HFF-Myc (cell line): ENCODE measurements around the gene RBSN.

ENCODE experiments used
- DNase-seq: peaks from one replicate; pipeline ENCODE4 v3.0.0-alpha.2; 2011; ENCODE audit warnings: low read depth; ENCODE audit errors: extremely low read depth
- H3K4me3 ChIP-seq: replicated peaks from 2 replicates; pipeline ENCODE4 v1.5.1; 2011; ENCODE audit warnings: low read depth, mild to moderate bottlenecking, control low read depth, low read length
- TF ChIP-seq, protein P1 (sequence below): IDR thresholded peaks from 2 replicates; pipeline ENCODE4 v1.5.1; 2012; ENCODE audit warnings: mild to moderate bottlenecking, low read depth, low read length, control low read depth; ENCODE audit errors: missing control alignments

The RBSN gene

DNA sequence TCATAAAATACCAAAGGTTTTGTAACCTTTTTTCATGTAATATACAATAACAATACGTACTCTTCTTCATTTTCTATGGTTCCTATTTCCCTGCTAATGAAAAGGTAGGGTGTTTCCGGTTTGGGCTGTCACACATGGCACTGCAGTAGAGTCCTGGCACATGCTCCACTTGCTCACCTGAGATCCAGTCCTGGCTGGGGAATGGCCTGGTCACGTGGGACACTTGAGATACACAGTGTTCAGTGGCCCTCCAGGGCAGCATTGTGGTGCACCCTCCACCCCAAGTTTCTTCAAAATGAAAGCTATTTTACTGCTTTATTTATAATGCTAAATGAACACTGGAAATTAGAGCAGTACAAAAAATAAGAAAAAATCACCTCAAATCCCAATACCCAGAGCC lies 57.0 kb downstream of the RBSN start:
- TF ChIP-seq, protein P1, sequence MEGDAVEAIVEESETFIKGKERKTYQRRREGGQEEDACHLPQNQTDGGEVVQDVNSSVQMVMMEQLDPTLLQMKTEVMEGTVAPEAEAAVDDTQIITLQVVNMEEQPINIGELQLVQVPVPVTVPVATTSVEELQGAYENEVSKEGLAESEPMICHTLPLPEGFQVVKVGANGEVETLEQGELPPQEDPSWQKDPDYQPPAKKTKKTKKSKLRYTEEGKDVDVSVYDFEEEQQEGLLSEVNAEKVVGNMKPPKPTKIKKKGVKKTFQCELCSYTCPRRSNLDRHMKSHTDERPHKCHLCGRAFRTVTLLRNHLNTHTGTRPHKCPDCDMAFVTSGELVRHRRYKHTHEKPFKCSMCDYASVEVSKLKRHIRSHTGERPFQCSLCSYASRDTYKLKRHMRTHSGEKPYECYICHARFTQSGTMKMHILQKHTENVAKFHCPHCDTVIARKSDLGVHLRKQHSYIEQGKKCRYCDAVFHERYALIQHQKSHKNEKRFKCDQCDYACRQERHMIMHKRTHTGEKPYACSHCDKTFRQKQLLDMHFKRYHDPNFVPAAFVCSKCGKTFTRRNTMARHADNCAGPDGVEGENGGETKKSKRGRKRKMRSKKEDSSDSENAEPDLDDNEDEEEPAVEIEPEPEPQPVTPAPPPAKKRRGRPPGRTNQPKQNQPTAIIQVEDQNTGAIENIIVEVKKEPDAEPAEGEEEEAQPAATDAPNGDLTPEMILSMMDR, result no peak
- no peak overlapping the region for H3K4me3 ChIP-seq
- DNase-seq, result no peak

DNA sequence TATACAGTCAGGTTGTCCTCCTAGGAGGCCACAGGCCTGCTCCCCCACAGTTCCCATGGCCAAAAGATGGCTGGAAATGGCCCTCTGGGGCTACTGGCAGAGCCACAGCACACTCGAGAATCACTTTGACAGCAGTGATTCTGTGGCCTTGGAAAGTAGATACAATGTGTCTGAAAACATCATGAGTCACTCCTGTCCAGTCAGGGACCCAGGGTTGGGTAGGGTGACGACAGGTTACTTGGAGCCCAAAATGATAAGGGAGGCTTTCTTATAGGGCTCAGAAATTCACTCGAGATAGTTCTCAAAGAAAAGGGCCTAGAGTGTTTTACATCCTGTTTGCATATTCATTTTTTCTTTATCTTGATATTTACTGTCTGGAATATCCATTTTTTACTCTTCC lies 58.1 kb downstream of the RBSN start:
- TF ChIP-seq, protein P1, result no peak
- no peak overlapping the region for H3K4me3 ChIP-seq
- DNase-seq, result no peak

DNA sequence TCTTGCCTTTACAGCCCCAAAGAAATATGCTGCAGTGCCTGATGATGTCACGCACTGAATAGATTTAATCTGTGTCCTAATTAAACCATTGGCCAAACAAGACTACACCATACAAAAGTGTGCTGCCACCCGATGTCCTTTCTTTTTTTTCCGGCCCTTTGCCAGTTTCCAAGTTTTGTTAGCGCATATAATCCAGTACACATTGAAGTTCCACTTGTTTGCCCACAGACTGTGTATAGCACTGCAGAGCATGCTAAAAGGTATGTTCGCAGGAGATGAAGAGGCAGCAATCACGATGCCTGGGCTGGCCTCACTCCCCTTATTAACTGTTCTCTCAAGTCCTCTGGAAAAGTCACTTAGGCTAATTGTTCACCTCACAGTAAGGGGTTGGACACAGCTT lies 60.6 kb downstream of the RBSN start:
- no peak overlapping the region for H3K4me3 ChIP-seq
- no peak for DNase-seq
- TF ChIP-seq, protein P1, result no peak

DNA sequence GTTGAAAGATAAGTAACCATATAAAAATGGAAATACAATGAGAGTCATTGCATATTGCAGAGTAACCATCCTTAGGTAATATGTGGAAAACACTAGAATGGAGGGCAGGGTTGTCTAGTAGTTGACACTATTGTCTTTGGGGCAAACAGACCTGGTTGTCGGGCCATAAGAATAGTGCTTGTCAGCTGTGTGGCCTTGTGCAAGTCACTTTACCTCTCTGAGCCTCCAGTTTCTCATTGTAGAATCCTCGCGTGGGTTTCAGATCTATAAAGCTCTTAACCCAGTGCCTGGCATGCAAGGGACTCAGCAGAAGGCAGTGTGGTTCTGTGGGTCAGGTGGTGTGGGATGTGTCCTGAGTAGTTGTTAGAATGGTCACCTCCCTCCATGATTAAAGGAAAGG lies 65.8 kb downstream of the RBSN start:
- TF ChIP-seq, protein P1, result no peak
- no peak for DNase-seq
- H3K4me3 ChIP-seq, result no peak overlapping the region

DNA sequence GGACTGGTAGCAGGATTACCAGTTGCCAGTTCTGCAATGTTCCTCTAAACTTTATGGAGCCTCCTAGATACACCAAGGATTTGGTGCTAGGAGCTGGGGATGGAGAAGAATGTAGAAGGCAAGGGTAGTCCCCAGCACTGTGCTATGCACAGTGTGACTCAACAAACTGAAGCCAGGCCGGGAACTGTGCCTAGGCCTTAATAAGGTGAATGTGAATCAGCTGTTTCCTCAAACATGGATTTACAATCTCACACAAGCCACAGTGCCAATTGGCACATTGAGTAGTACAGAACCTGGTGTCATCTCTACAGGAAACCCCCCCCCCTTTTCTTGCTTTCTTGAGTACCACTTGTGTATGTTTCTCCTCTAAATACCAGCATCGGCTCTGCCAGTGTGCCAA lies 66.3 kb downstream of the RBSN start:
- TF ChIP-seq, protein P1, result no peak
- no peak overlapping the region for H3K4me3 ChIP-seq
- no peak for DNase-seq

DNA sequence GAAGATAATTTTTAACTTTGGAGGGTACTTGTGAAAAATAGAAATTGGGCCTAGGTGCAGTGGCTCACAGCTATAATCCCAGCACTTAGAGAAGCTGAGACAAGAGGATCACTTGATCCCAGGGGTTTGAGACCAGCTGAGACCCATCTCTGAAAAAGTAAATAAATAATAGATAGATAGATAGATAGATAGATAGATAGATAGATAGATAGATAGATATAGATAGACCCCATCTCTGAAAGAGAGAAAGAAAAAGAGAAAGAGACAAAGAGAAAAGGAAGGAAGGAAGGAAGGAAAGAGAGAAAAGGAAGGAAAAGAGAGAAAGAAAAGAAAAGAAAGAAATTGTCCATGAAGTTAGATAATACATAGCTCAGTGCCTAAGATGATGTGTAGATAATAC lies 69.3 kb downstream of the RBSN start:
- TF ChIP-seq, protein P1, result no peak
- H3K4me3 ChIP-seq, result no peak overlapping the region
- DNase-seq, result no peak

DNA sequence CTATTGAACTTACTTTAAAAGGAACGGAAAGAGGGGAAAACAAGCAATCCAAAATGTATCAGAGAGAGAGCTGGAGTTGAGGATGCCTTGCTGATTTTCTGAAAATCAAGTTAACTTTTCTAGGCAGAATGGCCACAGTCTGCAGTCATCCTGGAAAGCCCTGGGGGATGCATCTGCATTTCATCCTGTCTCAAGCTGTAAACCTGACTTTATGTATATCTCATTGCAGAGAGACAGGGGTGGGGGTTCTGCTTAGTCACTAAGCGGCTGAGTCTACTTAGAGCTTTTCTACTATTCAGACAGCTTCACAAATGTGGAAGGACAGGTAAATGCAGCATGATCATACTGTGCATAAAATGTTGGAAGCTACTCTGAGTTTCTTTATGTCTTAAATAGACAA lies 75.2 kb downstream of the RBSN start:
- DNase-seq, result no peak
- no peak overlapping the region for H3K4me3 ChIP-seq
- TF ChIP-seq, protein P1, result no peak
